ENCODE measurements around the gene HEPH.
"Not testable (repeated sequence)": the region's sequence is repeated elsewhere in the genome, so short reads cannot be mapped to it uniquely, and the experiment has no call there.

The HEPH gene, protein sequence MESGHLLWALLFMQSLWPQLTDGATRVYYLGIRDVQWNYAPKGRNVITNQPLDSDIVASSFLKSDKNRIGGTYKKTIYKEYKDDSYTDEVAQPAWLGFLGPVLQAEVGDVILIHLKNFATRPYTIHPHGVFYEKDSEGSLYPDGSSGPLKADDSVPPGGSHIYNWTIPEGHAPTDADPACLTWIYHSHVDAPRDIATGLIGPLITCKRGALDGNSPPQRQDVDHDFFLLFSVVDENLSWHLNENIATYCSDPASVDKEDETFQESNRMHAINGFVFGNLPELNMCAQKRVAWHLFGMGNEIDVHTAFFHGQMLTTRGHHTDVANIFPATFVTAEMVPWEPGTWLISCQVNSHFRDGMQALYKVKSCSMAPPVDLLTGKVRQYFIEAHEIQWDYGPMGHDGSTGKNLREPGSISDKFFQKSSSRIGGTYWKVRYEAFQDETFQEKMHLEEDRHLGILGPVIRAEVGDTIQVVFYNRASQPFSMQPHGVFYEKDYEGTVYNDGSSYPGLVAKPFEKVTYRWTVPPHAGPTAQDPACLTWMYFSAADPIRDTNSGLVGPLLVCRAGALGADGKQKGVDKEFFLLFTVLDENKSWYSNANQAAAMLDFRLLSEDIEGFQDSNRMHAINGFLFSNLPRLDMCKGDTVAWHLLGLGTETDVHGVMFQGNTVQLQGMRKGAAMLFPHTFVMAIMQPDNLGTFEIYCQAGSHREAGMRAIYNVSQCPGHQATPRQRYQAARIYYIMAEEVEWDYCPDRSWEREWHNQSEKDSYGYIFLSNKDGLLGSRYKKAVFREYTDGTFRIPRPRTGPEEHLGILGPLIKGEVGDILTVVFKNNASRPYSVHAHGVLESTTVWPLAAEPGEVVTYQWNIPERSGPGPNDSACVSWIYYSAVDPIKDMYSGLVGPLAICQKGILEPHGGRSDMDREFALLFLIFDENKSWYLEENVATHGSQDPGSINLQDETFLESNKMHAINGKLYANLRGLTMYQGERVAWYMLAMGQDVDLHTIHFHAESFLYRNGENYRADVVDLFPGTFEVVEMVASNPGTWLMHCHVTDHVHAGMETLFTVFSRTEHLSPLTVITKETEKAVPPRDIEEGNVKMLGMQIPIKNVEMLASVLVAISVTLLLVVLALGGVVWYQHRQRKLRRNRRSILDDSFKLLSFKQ

GRCh38 chrX:66163849-66164411 is at the start of gene HEPH:
Gene HEPH (plus strand): TSS chrX:66164247. CDS start chrX:66170571, 6,324 bp downstream.
- DNase-seq, result no peak

DNA sequence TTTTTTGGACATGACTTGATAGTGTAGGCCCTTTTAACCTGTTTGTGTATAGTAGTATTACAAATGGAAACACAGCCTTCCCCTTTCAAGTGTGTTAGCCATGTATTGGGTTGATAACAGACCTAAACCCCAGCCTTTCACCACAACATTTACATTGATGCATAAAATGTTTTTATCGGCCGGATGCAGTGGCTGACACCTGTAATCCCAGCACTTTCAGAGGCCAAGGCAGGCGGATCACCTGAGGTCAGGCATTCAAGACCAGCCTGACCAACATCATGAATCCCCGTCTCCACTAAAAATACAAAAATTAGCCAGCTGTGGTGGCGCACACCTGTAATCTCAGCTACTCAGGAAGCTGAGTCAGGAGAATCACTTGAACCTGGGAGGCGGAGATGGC is 45.3 kb upstream of the HEPH start:
- DNase-seq, result not testable (repeated sequence)

GRCh38 chrX:66121354-66121753 is 42.7 kb upstream of the HEPH start:
- DNase-seq, result not testable (repeated sequence)

- no peak for DNase-seq
Observed at GRCh38 chrX:66126662-66127061, 37.4 kb upstream of the HEPH start.

DNA sequence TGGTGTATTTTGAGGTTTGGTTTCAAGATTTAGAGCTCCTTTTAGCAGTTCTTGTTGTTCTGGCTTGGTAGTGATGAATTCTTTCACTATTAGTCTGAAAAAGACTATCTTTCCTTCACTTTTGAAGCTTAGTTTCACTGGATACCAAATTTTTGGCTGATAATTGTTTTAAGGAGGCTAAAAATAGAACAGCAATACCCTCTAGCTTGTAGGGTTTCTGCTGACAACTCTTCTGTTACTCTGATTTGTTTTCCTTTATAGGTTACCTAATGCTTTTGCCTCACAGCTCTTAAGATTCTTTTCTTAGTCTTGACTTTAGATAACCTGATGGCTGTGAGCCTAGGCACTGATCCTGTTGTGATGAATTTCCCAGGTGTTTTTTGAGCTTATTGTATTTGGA is 33.6 kb upstream of the HEPH start:
- DNase-seq, result no peak

- not testable (repeated sequence) for DNase-seq
Observed at GRCh38 chrX:66135284-66135683, 28.8 kb upstream of the HEPH start.

DNA sequence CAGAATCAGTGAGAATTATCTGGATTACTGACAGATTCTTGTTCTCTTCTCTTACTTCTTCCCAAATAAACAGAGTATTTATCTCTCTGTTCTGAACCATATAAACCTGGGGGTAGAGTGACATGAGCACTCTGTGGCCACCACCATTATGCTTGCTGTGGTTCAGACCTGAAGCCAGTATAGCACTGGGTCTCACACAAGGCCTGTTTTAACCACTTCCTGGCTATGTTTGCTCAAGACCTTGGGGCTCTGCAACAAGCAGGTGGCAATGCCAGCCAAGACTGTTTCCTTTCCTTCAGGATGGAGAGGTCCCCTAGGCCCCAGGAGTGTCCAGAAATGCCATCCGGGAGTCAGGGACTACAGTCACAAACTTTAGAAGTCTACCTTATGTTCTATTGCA is 21.7 kb upstream of the HEPH start:
- no peak for DNase-seq

- no peak for DNase-seq
Observed at GRCh38 chrX:66144258-66144657, 19.8 kb upstream of the HEPH start.

- DNase-seq, result no peak
Observed at GRCh38 chrX:66149519-66149918, 14.5 kb upstream of the HEPH start.

DNA sequence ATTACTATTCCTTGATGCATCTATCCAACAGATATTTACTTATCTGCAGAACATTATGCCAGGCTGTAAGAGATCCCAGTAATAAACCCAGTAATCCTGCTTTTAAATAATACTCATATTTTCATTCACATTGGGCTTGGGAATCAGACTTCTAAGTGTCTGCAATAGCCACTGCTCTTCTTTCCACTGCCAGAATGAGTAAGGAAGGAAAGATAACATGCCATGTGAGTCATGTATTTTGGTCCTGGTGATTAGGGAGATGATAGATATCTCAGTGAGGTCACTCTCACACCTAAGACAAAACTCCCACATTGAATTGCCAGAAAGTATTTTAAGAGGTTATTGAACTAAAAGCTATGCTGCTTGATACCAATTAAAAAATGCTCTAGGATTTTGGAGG is 13.9 kb upstream of the HEPH start:
- DNase-seq, result no peak

GRCh38 chrX:66162331-66162822 is 1.7 kb upstream of the HEPH start:
- no peak for DNase-seq

DNA sequence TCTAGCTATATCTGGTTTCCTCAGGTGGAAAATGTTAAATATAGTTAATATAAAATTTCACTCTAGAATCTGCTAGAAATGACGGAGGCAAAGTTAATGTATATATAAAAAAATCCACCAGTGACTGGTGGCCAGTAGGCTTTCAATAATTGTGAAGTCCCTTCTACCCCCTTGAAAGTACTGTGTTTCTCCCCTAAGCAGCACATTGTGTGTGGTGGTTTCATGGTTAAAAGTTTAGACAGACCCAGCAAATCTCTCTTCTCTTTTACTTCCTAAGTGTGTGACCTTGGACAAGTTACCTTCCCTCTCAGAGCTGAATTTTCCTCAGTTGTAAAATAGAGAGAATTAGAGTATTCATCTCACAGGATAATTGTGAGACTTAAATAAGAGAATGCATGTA is 600 bp upstream of the HEPH start:
- no peak for DNase-seq

- DNase-seq, result no peak
Observed at GRCh38 chrX:66164470-66164869, 423 bp downstream of the HEPH start.

DNA sequence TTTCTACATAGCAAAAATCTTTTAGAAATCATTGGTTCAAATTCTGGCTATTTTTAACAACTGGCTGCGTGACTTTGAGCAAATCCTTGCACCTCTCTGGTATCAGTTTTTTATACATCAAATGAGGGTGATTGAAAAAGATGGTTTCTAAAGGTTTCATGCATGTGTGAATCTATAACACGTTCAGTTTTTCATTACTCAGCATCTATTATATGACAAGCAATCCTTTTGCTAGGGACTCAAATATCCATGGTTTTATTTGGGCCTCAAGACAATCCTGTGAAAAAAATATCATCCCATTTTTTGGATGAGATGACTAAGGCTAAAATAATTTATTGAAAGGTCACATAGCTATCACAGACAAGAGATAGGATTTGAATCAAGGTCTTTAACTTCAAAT is 884 bp downstream of the HEPH start:
- DNase-seq, result no peak

GRCh38 chrX:66166671-66167070 is 2.6 kb downstream of the HEPH start:
- DNase-seq, result no peak

DNA sequence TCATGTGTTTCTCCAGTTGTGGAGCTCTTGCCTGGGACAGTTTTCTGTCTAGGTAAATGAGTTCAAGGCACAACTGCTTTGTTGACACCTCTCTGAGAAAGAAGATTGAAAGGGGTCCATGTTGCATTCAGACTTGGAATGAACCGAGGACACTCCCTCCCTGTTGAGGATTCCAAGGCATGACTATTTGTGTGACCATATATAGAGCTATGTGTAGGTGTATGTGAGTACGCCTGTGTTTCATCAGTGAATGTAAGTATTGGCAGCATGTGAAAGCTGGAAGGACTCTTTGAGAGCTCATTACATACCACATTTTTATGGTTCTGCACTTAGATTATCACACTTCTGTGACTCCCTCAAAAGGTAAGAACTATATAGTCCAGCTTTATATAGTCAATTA is 3.4 kb downstream of the HEPH start:
- no peak for DNase-seq

GRCh38 chrX:66176134-66176533 is 12.1 kb downstream of the HEPH start:
- no peak for DNase-seq

- DNase-seq, result no peak
Observed at GRCh38 chrX:66191563-66191962, 27.5 kb downstream of the HEPH start.

- DNase-seq, result no peak
Observed at GRCh38 chrX:66193821-66194220, 29.8 kb downstream of the HEPH start.

- no peak for DNase-seq
Observed at GRCh38 chrX:66200050-66200664, 36.1 kb downstream of the HEPH start.

DNA sequence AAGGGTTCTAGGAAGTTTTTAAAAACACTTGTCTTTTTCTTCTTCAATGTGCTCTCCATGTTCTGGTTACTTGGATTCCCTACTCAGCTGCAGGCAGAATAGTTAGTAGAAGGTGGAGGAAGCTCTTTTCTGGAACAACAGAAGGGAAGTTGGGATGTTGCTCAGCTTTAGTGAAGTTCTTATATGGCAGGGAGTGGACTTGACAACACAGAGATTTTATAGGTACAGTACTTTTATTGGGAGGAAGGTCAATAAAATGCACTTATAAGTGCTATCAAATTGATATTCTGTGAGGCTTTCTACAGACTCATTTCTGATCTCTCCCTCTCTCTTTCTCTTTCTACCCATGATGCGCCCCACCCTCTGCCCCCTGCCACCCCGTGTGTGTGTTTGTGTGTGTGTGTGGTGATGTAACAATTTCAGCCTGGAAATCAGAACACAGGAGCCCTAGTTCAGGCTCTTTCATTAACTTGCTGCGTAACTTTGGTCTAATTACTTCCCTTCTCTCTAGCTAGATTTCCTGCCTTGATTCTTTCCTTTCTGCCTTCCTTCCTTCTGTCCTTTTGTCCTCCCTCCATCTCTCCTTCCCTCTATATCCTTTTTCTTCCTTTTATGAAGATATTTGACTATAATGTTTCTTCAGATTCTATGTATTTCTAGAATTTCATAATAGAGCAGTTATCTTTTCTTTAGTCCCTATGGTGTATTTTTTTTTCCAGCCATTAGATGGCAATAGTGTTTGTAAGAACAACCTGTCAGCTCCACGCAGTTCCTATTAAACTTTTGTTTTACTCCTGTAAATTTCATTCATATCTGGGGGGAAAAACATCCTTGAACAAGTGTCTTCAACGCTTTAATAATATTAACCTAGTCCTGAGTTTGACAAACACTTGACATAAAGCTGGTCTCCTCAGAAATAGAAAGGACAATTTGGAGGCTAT is 37.1 kb downstream of the HEPH start:
- no peak for DNase-seq

Measured in NCI-H1092 (cell line).